Osteocyte (in vitro differentiated cells): ENCODE measurements around the gene HCN1. TPM values are rescaled to one million over a fixed set of nuclear protein-coding genes. Genes with fewer than 3 reads are reported as not detected.

Experiments used
- DNase-seq: peaks from one replicate; pipeline ENCODE4 v3.0.0; 2021; ENCODE audit warnings: mixed read lengths; ENCODE audit not compliant: unreplicated experiment; ENCODE audit errors: extremely low spot score
- H3K27ac Mint-ChIP-seq: one replicate; pipeline ENCODE4 v1.8.0; 2021; ENCODE audit warnings: mild to moderate bottlenecking, mixed read lengths; ENCODE audit not compliant: unreplicated experiment
- H3K27me3 Mint-ChIP-seq: one replicate; pipeline ENCODE4 v1.8.0; 2021; ENCODE audit warnings: mixed read lengths; ENCODE audit not compliant: unreplicated experiment
- H3K36me3 Mint-ChIP-seq: one replicate; pipeline ENCODE4 v1.8.0; 2021; ENCODE audit warnings: mixed read lengths; ENCODE audit not compliant: unreplicated experiment
- H3K4me1 Mint-ChIP-seq: one replicate; pipeline ENCODE4 v1.8.0; 2021; ENCODE audit warnings: mixed read lengths; ENCODE audit not compliant: unreplicated experiment
- H3K4me3 Mint-ChIP-seq: one replicate; pipeline ENCODE4 v1.8.0; 2021; ENCODE audit warnings: mild to moderate bottlenecking, moderate library complexity, mixed read lengths; ENCODE audit not compliant: unreplicated experiment
- H3K9me3 Mint-ChIP-seq: one replicate; pipeline ENCODE4 v1.8.0; 2021; ENCODE audit warnings: mixed read lengths; ENCODE audit not compliant: unreplicated experiment
- total RNA-seq: library from RNA; stranded (reverse); gene quantifications from 2 replicates; pipeline ENCODE4 v1.2.1, GENCODE V29; 2021
- TF ChIP-seq, protein P1 (sequence below): fragments of 200-600 bp; sonication (generic); IDR thresholded peaks from 2 replicates; pipeline ENCODE4 v1.5.0; 2021; ENCODE audit warnings: antibody characterized with exemption, mild to moderate bottlenecking, moderate library complexity

HCN1 gene
- total RNA-seq, 1 donor from 2014 or later = not detected

DNA sequence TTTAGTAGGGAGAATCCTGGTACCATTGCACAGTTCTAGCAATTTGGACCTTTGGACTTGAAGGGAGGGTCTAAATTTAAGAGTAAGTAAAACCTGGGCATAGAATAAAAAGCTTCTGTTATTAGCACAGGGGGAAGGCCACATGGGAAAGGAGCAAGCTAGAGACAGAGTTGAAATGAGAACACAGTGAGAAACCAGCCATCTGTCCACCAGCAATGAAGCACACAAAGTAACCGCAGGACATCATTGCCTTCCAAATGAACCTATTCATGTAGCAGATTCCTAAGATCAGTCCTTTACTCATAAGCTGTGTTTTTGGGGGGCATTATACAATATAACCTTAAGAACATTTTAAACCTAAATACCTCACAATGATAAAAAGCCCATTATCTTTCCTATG lies 407.4 kb downstream of the HCN1 start:
- Mint-ChIP-seq H3K27ac (no peak overlapping the region), H3K27me3 (no peaks in the 10 kb centered on the region), H3K36me3 (no peaks in the 10 kb centered on the region), H3K4me3 (no peak overlapping the region), H3K4me1 (no peaks in the 10 kb centered on the region), H3K9me3 (peaks cover 8% of the 10 kb centered on the region)
- TF ChIP-seq, protein P1, sequence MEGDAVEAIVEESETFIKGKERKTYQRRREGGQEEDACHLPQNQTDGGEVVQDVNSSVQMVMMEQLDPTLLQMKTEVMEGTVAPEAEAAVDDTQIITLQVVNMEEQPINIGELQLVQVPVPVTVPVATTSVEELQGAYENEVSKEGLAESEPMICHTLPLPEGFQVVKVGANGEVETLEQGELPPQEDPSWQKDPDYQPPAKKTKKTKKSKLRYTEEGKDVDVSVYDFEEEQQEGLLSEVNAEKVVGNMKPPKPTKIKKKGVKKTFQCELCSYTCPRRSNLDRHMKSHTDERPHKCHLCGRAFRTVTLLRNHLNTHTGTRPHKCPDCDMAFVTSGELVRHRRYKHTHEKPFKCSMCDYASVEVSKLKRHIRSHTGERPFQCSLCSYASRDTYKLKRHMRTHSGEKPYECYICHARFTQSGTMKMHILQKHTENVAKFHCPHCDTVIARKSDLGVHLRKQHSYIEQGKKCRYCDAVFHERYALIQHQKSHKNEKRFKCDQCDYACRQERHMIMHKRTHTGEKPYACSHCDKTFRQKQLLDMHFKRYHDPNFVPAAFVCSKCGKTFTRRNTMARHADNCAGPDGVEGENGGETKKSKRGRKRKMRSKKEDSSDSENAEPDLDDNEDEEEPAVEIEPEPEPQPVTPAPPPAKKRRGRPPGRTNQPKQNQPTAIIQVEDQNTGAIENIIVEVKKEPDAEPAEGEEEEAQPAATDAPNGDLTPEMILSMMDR = no peak
- DNase-seq = no peak

DNA sequence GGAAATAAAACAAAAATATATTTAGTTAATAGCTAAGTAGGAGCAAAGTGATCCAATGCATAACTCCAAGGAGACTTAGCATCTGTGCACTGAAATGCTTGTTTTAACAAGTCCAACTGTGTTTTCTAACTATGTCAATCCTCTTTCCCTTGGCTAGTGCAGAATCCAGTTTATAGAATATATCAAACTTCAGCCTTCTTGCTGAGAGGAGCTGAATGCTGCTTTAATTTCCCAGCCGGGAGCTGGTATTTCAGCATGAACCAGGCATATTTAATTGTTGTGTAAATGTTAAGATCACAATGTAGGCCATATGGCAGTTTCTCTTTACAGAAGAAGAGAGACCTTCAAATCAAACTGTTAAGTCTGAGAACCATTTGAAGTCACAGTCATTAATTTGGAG lies 411.7 kb downstream of the HCN1 start:
- Mint-ChIP-seq H3K27ac (no peak overlapping the region), H3K4me1 (no peaks in the 10 kb centered on the region), H3K27me3 (no peaks in the 10 kb centered on the region), H3K4me3 (no peak overlapping the region), H3K36me3 (no peaks in the 10 kb centered on the region), H3K9me3 (peaks cover 4% of the 10 kb centered on the region)
- TF ChIP-seq, protein P1 = no peak
- DNase-seq = no peak

DNA sequence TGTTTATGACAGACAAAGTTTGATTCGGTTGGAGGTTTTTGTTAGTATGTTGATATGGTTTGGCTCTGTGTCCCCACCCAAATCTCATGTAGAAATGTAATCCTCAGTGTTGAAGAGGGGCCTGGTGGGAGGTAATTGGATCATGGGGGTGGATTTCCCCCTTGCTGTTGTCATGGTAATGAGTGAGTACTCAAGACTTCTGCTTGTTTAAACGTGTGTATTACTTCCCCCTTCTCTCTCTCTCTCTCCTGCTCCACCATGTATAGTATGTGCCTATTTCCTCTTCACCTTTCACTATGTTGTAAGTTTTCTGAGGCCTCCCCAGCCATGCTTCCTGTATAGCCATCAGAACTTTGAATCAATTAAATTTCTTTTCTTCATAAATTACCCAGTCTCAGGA lies 415.1 kb downstream of the HCN1 start:
- TF ChIP-seq, protein P1 = no peak
- Mint-ChIP-seq H3K36me3 (no peaks in the 10 kb centered on the region), H3K4me1 (no peaks in the 10 kb centered on the region), H3K4me3 (no peak overlapping the region), H3K27ac (no peak overlapping the region), H3K9me3 (peaks cover 13% of the 10 kb centered on the region), H3K27me3 (no peaks in the 10 kb centered on the region)
- no peak for DNase-seq

DNA sequence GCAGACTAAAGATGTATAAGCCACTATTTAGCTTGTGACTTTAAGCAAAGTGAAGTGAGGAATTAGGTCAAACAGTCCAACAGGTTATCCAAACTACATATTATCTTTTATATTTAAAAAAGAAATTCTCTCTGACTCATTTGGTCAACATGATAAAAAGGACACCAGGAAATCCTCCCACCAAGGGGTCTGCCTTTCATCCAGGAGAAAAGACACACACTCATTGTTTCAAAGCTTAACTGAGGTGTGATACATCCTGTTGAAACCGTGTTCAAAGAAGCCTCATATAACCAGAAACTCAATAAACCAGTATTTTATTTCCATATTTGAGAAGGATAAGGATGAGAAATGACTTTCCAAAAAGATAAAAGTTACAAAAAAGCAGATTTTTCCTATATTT lies 417.1 kb downstream of the HCN1 start:
- TF ChIP-seq, protein P1 = no peak
- no peak overlapping the region for H3K4me3 Mint-ChIP-seq
- no peaks in the 10 kb centered on the region for H3K36me3 Mint-ChIP-seq
- H3K9me3 Mint-ChIP-seq = peaks cover 13% of the 10 kb centered on the region
- H3K27me3 Mint-ChIP-seq = no peaks in the 10 kb centered on the region
- H3K4me1 Mint-ChIP-seq = no peaks in the 10 kb centered on the region
- H3K27ac Mint-ChIP-seq = no peak overlapping the region
- DNase-seq = no peak

DNA sequence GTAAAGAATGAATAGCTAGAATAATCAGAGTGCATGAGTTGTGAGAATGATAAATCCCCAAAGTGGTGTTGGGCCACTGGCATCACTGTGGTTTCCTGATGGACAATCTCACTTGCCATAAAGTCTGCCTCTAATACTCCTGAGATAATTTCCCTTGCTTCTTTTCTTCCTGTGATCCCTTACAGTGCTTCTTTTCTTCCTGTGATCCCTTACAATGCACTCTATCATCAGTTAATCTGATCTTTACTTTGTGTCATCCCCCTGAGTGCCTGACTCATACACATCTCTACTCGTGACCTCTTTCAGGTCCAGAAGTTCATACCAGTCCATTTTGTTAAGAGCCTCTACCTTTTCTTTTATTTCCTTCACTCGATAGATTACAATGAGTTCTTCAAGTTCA lies 418.3 kb downstream of the HCN1 start:
- Mint-ChIP-seq H3K4me3 (no peak overlapping the region), H3K36me3 (no peaks in the 10 kb centered on the region), H3K4me1 (no peaks in the 10 kb centered on the region), H3K9me3 (peaks cover 9% of the 10 kb centered on the region), H3K27ac (no peak overlapping the region), H3K27me3 (no peaks in the 10 kb centered on the region)
- TF ChIP-seq, protein P1 = no peak
- no peak for DNase-seq
